HEK293 (cell line): Measurements from ENCODE around the gene CDK11B.
"Not testable (repeated sequence)": the region's sequence is repeated elsewhere in the genome, so short reads cannot be mapped to it uniquely, and the experiment has no call there.

Experiments used
- SCRT2 ChIP-seq: fragments of 450-650 bp; formaldehyde crosslinking; IDR thresholded peaks from 2 replicates; pipeline ENCODE4 v1.5.1; 2016; ENCODE audit warnings: missing biosample characterization, missing genetic modification characterization
- TCF7L2 ChIP-seq: IDR thresholded peaks from 2 replicates; pipeline ENCODE4 v1.6.1; 2011; ENCODE audit warnings: low read depth, mild to moderate bottlenecking, inconsistent platforms, low read length, moderate library complexity, borderline replicate concordance
- YY1 ChIP-seq: fragments of 450-650 bp; formaldehyde crosslinking; IDR thresholded peaks from 2 replicates; pipeline ENCODE4 v1.5.1; 2018; ENCODE audit warnings: missing biosample characterization, missing genetic modification characterization
- ZNF133 ChIP-seq: fragments of 450-650 bp; formaldehyde crosslinking; IDR thresholded peaks from 2 replicates; pipeline ENCODE4 v1.5.1; 2016; ENCODE audit warnings: missing biosample characterization, missing genetic modification characterization
- ZNF248 ChIP-seq: fragments of 450-650 bp; formaldehyde crosslinking; IDR thresholded peaks from 2 replicates; pipeline ENCODE4 v1.5.1; 2017; ENCODE audit warnings: missing biosample characterization, missing genetic modification characterization
- ZNF274 ChIP-seq, 2 experiments: fragments of 200-500 bp in 1 of 2; fragments of 450-650 bp in 1 of 2; sonication (Bioruptor generic) in 1 of 2; formaldehyde crosslinking in 1 of 2; IDR thresholded peaks; 2 replicates each; pipeline versions ENCODE4 v1.5.1 to v1.6.1; 2014 to 2016; ENCODE audit warnings: borderline replicate concordance in 1 of 2, inconsistent platforms in 1 of 2, low read length in 1 of 2, missing biosample characterization in 1 of 2, missing genetic modification characterization in 1 of 2
- ZNF311 ChIP-seq: fragments of 450-650 bp; formaldehyde crosslinking; IDR thresholded peaks from 2 replicates; pipeline ENCODE4 v1.5.1; 2017; ENCODE audit warnings: missing biosample characterization, missing genetic modification characterization, borderline replicate concordance
- ZNF785 ChIP-seq: fragments of 450-650 bp; formaldehyde crosslinking; IDR thresholded peaks from 2 replicates; pipeline ENCODE4 v1.5.1; 2016; ENCODE audit warnings: missing biosample characterization, missing genetic modification characterization
- ZSCAN30 ChIP-seq: fragments of 450-650 bp; IDR thresholded peaks from 2 replicates; pipeline ENCODE4 v1.5.1; 2018; ENCODE audit warnings: missing biosample characterization, mild to moderate bottlenecking, missing genetic modification characterization, moderate library complexity
- TF ChIP-seq, protein P1 (sequence below): fragments of 450-650 bp; formaldehyde crosslinking; IDR thresholded peaks from 2 replicates; pipeline ENCODE4 v1.5.1; 2016; ENCODE audit warnings: missing biosample characterization, missing genetic modification characterization
- TF ChIP-seq, protein P2 (sequence below): fragments of 450-650 bp; formaldehyde crosslinking; conservative IDR thresholded peaks from 2 replicates; pipeline ENCODE4 v1.5.1; 2016; ENCODE audit warnings: low read depth, missing biosample characterization, missing genetic modification characterization

DNA sequence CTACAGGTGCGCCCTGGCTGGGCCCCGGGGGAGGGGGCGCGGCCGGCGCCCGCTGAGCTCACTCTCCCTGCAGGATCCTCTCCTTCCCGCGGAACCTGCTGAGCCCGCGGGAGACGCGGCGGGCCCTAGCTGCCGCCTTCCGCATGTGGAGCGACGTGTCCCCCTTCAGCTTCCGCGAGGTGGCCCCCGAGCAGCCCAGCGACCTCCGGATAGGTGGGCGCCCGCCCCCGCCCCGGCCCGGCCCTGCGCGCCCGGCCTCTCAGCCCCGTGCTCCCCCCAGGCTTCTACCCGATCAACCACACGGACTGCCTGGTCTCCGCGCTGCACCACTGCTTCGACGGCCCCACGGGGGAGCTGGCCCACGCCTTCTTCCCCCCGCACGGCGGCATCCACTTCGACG, 41.3 kb upstream of the CDK11B start:
- TF ChIP-seq ZNF133 (tag by site-specific recombination); ZNF274 (IDR thresholded peaks at IDR 0.05; ENCODE audit: low read length); ZNF274 (tag by site-specific recombination; IDR thresholded peaks at IDR 0.05; ENCODE audit: borderline replicate concordance); SCRT2 (tag by site-specific recombination); ZSCAN30; YY1; TCF7L2; ZNF248; ZNF785; ZNF311 (tag by site-specific recombination): not testable (repeated sequence)
- TF ChIP-seq, protein P1, sequence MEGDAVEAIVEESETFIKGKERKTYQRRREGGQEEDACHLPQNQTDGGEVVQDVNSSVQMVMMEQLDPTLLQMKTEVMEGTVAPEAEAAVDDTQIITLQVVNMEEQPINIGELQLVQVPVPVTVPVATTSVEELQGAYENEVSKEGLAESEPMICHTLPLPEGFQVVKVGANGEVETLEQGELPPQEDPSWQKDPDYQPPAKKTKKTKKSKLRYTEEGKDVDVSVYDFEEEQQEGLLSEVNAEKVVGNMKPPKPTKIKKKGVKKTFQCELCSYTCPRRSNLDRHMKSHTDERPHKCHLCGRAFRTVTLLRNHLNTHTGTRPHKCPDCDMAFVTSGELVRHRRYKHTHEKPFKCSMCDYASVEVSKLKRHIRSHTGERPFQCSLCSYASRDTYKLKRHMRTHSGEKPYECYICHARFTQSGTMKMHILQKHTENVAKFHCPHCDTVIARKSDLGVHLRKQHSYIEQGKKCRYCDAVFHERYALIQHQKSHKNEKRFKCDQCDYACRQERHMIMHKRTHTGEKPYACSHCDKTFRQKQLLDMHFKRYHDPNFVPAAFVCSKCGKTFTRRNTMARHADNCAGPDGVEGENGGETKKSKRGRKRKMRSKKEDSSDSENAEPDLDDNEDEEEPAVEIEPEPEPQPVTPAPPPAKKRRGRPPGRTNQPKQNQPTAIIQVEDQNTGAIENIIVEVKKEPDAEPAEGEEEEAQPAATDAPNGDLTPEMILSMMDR (tag by site-specific recombination): not testable (repeated sequence)
- TF ChIP-seq, protein P2, sequence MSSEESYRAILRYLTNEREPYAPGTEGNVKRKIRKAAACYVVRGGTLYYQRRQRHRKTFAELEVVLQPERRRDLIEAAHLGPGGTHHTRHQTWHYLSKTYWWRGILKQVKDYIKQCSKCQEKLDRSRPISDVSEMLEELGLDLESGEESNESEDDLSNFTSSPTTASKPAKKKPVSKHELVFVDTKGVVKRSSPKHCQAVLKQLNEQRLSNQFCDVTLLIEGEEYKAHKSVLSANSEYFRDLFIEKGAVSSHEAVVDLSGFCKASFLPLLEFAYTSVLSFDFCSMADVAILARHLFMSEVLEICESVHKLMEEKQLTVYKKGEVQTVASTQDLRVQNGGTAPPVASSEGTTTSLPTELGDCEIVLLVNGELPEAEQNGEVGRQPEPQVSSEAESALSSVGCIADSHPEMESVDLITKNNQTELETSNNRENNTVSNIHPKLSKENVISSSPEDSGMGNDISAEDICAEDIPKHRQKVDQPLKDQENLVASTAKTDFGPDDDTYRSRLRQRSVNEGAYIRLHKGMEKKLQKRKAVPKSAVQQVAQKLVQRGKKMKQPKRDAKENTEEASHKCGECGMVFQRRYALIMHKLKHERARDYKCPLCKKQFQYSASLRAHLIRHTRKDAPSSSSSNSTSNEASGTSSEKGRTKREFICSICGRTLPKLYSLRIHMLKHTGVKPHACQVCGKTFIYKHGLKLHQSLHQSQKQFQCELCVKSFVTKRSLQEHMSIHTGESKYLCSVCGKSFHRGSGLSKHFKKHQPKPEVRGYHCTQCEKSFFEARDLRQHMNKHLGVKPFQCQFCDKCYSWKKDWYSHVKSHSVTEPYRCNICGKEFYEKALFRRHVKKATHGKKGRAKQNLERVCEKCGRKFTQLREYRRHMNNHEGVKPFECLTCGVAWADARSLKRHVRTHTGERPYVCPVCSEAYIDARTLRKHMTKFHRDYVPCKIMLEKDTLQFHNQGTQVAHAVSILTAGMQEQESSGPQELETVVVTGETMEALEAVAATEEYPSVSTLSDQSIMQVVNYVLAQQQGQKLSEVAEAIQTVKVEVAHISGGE (tag by site-specific recombination): not testable (repeated sequence)
